HG03025 (cell line): ENCODE data around the gene CTXN1.
A peak's percentile ranks its signal among the peaks of the same experiment; 100 is the strongest.

Source experiments
- ATAC-seq: cut with Tn5 transposase; IDR thresholded peaks from one replicate; pipeline ENCODE4 v1.9.1; 2021; ENCODE audit warnings: mild to moderate bottlenecking, moderate library complexity; ENCODE audit not compliant: unreplicated experiment, low FRiP score

Gene CTXN1

DNA sequence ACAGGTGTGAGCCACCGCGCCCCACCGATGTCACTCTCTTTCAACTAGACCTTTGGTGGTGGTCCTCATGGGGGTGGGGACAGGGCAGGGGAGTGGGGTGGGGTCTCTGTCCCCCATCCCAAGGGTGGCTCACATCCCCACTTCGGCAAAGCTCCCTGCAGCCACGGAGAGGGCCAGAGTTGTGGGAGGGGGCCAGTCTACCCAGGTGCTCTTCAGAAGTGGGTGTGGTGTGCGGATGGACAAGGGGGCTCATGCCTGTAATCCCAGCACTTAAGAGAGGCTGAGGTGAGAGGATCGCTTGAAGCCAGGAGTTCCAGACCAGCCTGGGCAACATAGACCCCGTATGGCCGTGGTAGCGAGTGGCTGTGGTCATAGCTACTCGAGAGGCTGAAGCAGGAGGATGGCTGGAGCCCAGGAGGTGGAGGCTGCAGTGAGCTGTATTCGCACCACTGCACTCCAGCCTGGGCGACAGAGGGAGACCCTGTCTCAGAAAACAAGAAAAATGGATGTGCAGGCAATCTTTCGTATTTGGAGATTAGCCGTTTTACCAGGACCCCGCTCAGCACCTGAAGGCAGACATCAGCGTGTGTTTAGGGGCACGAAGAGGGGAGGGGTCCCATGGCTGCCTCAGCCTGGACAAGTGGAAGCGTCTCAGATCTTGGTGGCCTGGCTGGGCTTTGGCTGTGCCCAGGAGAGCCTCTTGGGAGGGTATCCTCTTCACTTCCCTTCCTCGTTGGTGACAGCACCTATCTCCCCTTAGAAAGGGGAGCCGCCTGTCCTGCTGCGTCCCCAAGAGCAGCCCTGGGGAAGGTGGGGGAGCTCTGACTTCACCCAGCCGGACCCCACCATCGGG, 10.5 kb downstream of the CTXN1 start:
- no peak for ATAC-seq

DNA sequence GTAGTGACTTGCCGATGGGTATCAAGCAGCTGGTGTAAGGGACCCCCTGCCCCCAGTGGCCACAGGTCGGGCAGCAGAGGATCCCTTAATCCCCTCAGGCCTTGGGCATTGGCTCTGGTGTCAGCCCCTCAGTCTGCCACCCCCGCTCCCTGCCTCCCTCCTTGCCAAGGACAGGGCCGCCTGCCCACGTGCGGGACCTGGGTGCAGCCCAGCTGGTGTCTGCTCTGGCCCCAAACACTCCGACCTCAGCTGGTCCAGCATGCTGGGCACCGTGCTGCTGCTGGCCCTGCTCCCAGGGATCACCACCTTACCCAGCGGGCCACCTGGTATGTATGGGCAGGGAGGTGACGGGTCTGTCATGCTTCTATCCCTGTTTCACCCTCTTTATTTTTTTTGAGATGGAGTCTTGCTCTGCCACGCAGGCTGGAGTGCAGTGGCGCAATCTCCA, 11.3 kb downstream of the CTXN1 start, which contains the start of gene TGFBR3L:
TSS of gene TGFBR3L (plus strand) at position 233 of the 448 bp plus-strand sequence.
- ATAC-seq, result no peak

DNA sequence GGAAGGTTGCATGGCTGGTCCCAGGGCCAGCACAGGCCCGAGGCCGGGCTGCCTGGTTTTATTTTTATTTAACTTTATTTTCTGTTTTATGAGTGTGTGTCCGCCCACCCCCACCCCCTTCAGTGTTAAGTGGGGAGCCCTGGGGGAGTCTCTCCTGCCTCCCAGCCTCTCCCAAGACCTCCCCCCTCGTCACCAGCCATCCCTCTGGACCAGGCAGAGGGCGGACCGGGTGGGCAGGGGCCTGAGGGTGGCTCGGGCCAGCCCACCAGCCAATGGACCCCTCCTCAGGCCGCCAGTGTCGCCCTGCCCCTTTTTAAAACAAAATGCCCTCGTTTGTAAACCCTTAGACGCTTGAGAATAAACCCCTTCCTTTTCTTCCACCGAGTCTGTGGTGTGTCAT, 11.8 kb downstream of the CTXN1 start:
- ATAC-seq, result no peak

DNA sequence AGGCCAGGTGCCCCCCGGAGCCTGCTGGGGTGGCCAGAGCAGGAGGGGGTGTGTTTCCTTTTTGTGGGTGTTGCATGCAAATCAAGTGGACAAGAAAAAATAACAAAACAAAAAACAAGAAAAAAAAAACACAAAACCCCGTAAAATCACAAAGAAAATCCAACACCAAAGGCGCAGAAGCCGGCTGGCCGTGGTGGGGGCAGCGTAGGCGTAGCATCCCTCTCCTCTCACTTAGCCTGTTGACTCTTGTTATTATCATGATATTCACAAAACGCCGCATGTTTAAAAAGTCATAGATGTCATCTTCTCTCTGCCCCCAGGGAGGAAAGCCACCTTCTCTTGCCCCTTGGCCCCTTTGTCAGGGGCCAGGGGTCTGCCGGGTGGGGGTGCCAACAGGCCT, 12.3 kb downstream of the CTXN1 start:
- no peak for ATAC-seq

DNA sequence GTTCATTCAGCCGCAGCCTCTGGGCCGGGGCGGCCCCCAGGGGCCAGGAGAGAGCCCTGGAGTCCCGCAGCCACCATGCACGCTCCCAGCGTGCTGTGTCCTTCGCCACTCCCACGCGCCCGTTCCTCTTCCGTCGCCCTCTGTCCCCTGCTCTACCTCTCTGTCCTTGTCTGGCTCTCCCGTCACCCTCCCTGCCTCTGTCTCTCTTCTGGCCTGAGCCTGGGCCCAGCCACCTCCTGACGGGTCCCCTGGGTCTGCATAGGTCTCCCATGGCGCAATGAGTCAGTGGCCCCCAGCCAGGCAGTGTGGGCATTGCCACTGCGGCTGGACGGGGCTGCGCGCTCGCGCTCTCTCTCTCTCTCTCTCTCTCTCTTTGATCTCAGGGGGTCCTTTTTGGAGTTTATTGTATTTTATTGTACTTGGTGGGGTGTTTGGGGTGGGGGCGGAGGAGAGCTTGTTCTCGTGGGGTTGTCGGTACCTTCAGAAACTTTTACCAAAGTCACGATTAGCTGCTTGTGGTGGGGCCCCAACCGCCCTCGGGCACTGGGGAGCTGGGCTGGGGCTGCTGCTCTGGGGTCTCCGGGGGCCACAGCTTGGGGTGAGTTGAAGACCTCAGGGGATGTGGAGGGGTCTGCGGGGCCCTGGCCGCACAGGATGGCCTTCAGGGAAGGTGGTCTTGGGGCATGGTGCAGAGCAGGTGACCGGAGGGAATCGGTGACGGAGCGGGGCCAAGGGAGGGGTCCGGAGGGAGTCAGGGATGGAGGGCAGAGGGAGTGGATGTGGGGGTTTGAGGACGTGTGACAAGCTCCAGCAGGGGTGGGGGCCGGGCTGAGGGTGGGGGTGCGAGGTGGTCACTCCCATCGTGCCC, 13.0 kb downstream of the CTXN1 start:
- no peak for ATAC-seq

DNA sequence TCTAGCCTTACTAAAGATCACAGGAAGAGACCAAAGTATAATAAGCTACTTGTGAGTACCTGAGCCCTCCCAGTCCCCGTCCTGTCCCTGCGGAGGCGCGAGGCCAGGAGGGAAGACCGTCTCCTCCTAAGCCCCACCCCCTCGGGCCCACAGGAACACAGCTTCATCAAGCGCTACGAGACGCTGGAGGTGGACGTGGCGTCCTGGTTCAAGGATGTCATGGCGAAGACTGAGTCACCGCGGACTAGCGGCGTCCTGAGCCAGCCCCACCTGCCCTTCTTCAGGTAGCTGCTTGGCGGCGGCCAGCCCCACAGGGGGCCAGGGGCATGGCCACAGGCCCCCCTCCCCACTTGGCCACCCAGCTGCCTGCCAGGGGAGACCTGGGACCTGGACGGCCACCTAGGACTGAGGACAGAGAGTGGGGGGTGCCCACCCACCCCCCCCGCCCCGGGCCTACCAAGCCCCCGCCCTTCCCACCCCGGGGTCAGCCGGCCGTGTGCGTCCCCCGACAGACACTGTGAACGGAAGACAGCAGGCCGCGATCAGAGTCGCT, 13.7 kb downstream of the CTXN1 start:
- ATAC-seq, result no peak

DNA sequence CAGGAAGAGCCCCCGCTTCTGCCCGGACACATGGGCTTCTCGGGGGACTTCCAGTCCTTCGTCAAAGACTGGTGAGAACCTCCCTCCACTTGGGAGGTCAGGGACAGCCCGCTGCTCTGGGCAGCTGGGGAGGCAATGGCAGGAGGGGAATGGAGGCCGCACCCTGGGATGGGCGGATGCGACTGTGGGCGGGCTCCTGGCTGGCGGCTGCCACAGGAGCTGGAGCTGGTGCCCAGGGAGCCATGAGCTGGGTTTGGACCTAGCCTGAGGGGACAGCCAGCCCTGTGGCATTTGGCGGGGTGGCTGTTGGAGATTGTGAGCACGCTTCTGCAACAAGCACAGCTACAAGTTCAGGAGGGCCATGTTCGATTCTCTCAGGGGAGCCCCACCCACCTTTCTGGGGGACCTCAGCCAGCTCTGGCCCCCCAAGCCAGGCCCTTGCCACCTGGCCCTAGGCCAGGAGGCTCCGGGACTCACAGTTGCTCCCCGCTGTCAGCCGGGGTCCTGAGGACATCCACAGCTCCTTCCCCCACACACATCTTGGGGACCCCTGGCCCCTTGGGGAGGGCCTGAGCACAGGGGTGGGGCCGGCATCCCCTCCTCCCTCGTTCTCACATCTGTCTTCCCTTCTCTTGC, 14.3 kb downstream of the CTXN1 start:
- ATAC-seq, result no peak

DNA sequence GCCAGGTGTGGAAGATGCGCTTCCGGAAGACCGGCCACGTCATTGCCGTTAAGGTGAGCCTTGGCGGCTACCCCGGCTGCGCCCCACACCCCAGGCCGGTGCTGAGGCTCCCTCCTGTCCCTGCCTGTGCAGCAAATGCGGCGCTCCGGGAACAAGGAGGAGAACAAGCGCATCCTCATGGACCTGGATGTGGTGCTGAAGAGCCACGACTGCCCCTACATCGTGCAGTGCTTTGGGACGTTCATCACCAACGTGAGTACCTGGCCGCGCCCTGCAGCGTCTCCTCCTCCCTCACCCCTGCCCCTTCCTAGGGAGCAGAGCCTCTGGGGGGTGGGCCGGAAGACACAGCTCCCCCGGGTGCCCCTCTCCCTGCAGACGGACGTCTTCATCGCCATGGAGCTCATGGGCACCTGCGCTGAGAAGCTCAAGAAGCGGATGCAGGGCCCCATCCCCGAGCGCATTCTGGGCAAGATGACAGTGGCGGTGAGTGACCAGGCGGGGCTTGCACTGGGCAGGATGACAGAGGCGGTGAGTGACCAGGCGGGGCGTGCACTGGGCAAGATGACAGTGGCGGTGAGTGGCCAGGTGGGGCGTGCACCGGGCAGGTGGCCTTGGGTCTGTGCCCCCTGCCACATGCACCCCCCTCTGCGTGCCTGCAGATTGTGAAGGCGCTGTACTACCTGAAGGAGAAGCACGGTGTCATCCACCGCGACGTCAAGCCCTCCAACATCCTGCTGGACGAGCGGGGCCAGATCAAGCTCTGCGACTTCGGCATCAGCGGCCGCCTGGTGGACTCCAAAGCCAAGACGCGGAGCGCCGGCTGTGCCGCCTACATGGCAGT, 15.4 kb downstream of the CTXN1 start:
- ATAC-seq, result no peak

DNA sequence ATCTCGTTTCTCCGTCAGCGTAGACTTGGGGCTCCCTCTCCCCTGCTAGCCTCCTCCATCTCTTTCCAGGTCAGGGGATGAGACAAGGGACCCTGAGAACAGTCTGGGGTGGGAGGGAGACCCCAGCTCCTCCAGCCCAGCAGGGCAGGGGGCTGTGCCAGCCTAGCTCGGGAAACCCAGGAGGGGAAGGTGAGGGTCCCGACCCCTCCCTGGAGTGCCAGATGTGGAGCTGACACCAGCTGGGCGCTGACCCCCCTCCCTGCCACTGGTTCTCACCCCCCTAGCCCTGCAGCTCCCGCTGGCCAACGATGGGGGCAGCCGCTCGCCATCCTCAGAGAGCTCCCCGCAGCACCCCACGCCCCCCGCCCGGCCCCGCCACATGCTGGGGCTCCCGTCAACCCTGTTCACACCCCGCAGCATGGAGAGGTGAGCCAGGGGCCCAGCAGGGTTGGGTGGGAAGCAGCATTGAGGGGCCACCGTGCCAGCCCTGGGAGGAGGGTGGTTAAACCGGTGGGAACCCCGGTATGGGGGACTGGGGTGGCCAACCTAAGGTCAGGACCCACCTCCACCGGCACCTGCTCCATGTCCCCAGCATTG, 16.4 kb downstream of the CTXN1 start:
- no peak for ATAC-seq

DNA sequence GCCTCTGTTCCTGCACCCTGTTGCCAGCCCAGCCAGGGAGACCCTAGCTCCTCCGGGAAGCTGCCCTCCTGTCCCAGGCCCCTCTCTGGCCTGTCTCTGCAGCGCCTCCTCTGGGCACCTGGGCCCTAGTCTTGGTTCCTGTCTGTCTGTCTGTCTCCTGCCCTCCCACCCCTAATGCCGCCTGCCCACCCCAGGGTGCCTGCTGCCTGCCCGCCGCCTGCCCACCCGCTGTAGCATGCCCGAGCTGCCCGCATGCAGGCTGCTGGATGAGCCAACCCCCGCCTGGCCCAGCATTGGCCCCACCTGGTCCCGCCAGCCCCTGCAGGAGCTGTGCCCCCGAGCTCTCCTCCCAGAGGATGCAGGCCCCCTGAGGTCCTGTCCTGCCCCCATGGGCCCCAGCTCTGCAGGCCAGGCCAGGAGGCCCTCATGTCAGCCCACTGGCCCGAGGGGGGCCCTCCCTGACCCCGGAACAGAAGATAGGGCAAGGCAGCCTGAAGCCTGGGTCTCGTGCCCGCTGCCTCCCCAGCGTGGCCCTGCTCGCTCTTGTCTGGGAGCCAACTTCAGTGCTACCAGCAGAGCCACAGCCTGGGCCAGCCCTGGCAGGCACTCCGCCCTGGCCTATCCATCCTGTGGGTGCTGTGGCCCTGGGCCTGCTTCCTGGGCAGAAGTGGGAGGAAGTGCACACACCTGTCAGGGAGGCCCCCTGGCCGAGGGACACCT, 17.0 kb downstream of the CTXN1 start:
- ATAC-seq, result no peak

DNA sequence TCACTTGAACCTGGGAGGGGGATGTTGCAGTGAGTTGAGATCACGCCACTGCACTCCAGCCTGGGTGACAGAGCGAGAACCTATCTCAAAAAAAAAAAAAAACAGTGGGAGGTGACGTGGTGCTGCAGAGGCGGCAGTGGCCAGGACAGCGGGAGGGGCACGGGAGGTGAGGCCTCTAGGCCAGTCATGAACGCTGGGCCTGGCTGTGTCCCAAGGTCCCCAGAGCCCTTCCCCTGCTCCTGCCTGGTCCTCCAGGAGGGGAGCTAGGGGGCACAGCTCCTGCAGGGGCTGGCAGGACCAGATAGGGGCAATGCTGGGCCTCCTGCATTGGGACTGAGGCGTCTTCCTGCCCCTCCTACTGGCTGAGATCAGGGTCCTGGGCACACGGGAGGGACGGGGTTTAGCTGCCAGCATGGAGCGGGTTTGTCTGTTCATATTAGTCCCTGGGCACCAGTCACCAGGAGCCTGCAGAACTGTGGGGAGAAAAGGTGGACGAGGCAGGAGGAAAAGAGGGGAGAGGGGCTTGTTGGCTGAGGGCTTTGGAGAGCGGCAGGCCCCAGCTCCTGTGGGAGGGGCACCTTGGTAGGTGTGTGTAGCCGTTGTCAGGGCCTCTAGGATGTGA, 17.7 kb downstream of the CTXN1 start:
- ATAC-seq, result no peak

DNA sequence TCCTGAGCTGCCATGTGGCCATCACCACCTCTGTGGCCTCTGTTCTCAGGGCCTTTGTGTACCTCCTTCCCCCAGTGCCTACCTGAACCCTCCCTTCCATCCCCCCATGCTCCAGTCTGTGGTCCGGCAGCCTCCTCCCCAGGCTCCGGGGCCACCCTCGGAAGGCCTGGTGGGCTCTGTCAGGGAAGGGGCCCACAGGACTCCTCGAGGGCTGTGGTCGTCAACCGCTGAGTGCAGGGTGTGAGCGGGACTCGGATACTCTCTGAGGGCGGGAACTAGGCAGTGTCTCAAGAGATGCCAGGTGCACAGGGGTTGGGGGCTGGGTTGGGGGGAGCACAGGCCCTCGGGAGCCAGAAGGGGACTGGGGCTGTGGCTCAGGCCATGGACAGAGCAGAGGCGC, 18.4 kb downstream of the CTXN1 start:
- no peak for ATAC-seq

DNA sequence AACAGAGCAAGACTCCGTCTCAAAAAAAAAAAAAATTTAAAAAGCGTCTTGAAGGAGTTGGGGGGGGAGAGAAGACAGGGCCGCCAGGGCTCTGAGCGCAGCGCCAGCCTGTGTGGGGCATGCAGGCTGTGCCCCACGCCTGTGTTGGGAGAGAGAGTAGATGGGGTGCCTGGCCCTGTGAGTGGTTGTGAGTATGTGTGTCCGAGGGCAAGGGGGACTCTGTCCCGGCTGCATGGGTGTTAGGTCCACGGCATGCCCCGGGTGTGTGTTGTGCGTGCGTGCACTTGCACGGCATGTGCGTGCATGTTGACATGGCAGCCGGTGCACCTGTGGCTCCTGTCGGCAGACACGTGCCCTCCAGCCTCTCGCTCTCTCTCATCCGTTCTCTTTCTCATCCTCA, 18.8 kb downstream of the CTXN1 start:
- no peak for ATAC-seq

DNA sequence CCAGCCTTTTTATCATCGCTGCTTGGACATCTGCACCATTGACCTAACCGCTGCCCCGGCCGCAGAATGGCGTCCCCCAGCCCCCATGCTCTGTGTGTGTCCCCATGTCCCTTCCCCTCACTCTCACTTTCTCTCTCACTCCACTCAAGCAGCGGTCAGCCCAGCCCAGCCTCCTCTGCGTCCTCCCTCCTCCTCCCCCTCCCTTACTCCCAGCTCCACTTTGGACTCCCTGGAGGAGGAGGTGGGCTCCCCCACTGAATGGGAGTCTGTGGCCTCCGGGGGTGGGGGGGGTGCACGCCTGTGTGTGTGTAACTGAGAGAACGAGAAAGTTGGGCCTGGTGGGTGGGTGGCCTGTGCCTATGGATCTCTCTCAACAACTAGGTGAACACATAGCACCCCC, 20.1 kb downstream of the CTXN1 start:
- ATAC-seq, result no peak

DNA sequence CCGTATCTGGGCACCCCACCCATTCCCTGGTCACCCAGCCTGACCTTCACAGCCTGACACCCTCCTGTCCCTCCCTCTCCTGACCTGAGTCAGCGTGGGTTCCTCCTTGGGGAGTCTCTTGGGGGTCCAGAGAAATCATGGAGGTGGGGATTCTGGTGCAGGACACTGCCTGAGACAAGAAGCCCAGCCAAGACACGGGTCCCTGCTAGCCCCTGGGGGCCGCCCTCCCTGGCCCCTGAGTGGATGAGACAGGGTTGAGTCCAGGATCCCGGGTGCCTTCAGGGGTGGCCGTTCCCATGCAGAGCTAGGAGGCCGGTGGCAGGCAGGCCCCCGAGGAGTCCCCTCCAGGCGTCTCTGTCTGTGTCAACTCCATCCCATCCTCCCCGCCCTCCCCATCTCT, 20.7 kb downstream of the CTXN1 start:
- ATAC-seq, result no peak

DNA sequence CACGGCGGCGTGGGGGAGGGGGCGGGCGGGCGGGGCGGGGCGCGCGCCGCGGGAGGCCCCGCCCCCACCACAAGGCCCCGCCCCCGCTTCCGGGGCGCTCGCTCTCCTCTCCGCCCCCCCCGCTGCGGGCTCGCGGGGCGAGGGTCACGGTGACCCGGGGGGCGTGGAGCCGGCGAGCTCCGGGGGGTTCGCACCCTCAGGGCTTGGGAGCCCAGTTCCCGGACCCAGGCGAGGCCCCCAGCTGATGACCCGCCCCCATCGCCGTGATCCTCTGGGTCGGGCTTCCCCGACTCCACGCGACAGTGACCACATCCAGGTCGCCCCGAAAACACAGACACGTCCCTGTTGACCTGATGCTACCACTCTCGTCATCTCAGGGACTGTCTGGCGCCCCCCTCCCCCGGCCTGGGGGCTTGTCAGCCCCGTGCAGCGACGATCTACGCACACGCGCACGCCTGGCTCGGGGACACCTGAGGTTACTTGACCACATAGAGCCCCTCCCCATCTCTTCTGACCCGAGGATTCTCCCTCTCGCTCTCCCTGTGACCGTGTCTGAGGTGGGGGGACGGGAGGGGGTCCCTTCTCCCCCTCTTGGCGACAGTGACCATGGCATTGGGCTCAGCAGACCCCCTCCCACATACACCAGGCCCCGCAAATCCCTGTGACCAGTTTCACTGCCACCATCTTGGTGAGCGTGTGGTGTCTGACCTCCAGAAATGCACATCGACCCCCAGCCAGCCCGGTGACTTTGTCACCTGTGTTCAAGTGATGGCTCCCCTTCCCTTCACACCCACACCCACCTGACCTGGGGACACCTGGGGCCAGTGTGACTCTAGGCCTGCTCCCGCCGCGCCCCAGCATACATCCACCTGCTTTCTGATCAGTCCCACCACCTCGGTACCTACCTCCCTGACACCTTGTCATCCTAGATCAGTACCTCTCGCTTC, 21.6 kb downstream of the CTXN1 start:
- ATAC-seq, result peak; percentile 23
